ENCODE measurements around the gene NME9.

NME9 gene

DNA sequence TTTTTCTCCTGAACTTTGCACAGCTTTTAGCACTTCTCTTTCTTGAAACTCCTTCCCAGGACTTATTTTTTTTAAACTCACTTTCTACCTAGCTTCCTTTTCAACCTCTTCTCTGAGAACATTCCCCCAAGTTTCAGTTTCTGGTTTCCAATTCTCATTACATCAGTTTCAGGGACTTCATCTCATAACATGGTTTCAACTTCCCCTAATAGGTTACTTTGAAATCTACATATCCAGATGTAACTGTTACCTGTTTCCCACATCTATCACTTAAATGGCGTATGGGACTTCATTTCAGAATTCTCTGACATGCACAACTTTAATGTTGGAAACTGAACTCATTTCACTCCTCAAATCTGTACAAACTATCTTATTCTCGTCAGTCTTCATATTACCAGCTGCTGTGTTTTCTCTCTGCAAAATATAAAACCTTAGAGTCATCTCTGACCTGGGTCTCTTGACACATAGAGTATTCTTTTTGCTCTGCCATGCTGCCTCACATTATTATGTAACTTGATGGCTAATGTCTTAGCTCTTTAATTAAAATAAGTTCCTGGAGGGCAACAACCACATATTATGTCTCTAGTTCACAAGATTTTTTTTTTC, 58.4 kb downstream of the NME9 start:
- no peak for DNase-seq

GRCh38 chr3:138270245-138270644, 59.4 kb downstream of the NME9 start:
- no peak for DNase-seq

- DNase-seq = no peak
Measured at GRCh38 chr3:138267083-138267482, 62.6 kb downstream of the NME9 start.

DNA sequence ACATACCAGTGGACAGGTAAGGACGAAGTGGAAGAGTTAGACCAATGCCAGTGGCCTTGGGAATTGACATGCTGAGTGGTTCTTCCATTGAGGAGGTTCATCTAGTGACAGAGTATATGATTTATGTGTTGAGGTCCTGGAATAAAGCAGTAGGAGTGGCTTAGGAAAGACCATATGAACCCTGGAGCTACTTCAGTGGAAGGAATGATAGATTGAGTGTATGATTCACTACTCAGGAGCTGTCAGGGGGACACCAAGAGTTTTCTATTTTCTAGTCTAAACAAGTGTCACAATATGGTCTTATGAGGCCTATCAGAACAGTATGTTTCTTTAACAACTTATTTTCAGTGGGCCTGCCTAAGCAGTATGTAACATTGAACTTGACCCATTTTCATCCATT, 63.9 kb downstream of the NME9 start:
- no peak for DNase-seq

DNA sequence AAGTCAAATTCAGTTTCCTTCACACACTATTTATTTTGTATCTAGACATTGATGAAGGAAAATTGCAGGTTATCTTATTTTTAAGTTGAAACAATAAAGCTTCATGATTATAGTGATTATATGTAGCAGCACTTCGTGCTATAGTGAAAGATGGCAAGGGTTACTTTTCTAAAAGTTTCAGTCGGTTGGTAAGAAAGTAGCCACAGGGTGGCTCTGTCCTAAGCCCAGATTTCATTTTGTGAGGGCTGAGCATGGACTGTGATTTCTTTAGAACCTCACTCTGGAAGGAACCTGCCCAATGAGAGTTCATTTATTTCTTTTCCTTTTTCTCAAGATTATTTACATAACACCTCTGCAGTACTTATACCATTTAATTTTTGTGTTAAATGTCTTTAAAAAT, 66.5 kb downstream of the NME9 start:
- DNase-seq = no peak

- no peak for DNase-seq
Measured at GRCh38 chr3:138260611-138261010, 69.0 kb downstream of the NME9 start.

DNA sequence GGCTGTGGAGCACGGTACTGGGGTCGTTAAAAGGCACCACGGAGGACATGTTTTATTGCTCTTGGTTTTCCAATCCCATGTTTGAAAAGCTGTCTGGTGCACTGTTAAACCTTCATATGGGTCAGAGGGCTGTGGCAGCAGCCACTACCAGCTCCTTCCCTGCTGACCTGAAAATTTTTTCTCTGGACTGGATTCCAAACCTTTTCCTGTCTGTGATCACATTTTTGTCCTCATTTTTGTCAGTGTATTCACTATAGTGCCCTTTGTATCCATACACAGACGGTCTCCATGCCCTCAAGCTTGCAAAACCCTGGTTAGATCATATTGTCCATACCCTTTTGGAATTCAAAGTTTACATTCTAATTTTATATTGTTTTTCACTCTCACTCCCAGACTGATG, 70.5 kb downstream of the NME9 start:
- no peak for DNase-seq

DNA sequence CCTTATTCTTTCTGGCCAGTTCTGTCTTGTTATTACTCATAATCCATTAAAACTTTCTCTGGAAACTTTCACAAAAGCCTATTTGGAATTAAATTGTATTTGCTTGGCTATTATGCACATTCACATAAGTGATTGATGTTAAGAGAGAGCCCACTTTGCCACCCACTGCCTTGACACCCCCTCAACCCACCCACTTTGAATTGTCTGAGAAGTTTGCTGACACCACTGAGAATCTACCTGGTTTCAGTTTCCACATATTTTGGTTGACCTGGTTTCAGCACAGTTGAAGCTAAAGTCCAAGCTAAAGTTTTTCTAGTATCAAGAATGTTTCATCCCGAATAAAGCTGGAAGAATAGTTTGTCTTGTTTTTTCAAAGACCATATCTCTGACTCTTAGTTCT, 71.7 kb downstream of the NME9 start:
- no peak for DNase-seq

DNA sequence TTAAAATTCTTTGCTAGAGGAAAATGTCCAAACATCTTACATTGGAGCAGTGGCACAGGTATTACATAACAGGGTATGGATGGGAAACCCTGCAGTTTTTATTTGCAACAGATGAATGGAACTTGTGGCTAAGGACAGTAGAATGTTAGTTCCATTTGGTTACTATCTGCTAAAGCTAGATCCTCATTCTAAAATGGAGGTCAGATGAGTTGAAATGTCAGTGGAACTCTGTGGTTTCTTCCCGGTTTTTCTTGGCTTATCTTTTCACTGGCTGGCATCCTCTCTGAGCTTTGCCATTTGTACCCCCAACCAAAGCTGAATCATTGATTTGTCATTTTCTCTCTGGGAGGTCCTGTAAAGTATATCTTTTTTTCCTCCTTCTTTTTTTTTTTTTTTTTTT, 73.6 kb downstream of the NME9 start:
- DNase-seq = no peak

GRCh38 chr3:138254216-138254615, 75.4 kb downstream of the NME9 start:
- DNase-seq = no peak

DNA sequence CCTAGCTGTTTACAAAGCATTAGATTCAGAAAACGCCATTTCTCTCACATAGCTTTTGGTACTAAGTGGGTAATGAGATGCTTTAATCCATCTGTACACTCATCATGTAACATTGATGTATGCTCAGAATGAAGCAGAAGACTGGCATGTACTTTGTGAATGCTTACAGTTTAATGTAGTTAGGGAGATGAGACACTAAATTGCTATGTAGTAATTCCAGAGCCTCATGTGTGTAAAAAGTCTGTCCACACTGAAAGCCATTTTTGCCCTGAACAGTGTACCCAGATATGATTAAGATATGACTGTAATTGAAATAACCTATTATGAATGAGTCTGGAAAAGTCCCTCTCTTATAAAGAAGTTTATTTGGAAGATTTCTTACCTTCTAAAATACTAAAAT, 76.0 kb downstream of the NME9 start:
- no peak for DNase-seq

All from activated gamma-delta T cell (primary cell).